Testis (tissue), 2 donors: Measurements from ENCODE around the gene BTNL8.

Experiments
- POLR2A ChIP-seq: fragments of 450-650 bp; IDR thresholded peaks from one replicate; pipeline ENCODE4 v1.6.1; 2017; ENCODE audit warnings: antibody characterized with exemption, mild to moderate bottlenecking, moderate library complexity
- TF ChIP-seq, protein P1 (sequence below), 3 experiments: fragments of 450-650 bp in 2 of 3; fragments of 200-600 bp in 1 of 3; sonication (generic) in 1 of 3; IDR thresholded peaks; one replicate each; pipeline ENCODE4 v1.5.1; 2016 to 2019; ENCODE audit warnings: antibody characterized with exemption in 3 of 3, mild to moderate bottlenecking in 2 of 3, moderate library complexity in 1 of 3

DNA sequence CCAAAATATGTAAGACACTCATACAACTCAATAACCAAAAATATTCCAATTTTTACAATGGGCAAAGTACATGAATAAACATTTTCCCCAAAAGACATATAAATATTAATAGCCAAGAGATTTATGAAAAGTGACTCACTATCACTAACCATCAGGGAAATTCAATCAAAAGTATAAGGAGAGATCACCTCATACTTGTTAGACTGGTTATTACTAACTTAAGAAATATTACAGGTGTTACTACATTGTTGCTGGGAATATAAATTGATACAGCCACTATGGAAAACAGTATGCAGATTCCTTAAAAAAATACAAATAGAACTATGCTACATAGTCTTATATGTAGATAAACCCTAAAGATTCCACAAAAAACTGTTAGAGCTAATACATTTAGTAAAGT lies 21.8 kb downstream of the BTNL8 start:
- TF ChIP-seq, protein P1, sequence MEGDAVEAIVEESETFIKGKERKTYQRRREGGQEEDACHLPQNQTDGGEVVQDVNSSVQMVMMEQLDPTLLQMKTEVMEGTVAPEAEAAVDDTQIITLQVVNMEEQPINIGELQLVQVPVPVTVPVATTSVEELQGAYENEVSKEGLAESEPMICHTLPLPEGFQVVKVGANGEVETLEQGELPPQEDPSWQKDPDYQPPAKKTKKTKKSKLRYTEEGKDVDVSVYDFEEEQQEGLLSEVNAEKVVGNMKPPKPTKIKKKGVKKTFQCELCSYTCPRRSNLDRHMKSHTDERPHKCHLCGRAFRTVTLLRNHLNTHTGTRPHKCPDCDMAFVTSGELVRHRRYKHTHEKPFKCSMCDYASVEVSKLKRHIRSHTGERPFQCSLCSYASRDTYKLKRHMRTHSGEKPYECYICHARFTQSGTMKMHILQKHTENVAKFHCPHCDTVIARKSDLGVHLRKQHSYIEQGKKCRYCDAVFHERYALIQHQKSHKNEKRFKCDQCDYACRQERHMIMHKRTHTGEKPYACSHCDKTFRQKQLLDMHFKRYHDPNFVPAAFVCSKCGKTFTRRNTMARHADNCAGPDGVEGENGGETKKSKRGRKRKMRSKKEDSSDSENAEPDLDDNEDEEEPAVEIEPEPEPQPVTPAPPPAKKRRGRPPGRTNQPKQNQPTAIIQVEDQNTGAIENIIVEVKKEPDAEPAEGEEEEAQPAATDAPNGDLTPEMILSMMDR (IDR thresholded peaks at IDR 0.05): no peak
- no peak for TF ChIP-seq POLR2A
